HG02870 (cell line): ENCODE results near the gene MGAM2.

Source experiments
- ATAC-seq: cut with Tn5 transposase; IDR thresholded peaks from one replicate; pipeline ENCODE4 v1.9.1; 2021; ENCODE audit warnings: mild to moderate bottlenecking, moderate library complexity; ENCODE audit not compliant: unreplicated experiment

The MGAM2 gene

GRCh38 chr7:142114207-142114606 is 2.7 kb downstream of the MGAM2 start:
- ATAC-seq: no peak

DNA sequence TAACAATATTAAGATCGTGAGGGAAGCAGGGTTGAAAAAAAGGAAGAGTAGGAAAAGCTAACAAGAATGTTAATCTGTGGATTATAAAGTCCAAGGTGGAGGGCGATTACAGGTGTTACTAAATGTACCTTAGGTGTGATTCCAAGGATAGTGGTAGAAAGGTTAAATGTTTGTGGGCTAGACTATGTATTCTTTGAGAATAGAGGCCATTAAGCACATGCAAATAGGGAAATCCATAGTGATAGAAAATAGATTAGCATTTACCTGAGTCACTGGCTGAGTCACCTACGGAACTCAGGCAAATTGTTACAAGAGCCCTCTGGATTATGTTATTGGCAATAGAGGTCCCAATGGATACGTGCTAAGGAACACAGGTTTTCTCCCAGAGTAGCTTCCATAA is 9.0 kb downstream of the MGAM2 start:
- no peak for ATAC-seq

GRCh38 chr7:142123184-142123583 is 11.7 kb downstream of the MGAM2 start:
- no peak for ATAC-seq

DNA sequence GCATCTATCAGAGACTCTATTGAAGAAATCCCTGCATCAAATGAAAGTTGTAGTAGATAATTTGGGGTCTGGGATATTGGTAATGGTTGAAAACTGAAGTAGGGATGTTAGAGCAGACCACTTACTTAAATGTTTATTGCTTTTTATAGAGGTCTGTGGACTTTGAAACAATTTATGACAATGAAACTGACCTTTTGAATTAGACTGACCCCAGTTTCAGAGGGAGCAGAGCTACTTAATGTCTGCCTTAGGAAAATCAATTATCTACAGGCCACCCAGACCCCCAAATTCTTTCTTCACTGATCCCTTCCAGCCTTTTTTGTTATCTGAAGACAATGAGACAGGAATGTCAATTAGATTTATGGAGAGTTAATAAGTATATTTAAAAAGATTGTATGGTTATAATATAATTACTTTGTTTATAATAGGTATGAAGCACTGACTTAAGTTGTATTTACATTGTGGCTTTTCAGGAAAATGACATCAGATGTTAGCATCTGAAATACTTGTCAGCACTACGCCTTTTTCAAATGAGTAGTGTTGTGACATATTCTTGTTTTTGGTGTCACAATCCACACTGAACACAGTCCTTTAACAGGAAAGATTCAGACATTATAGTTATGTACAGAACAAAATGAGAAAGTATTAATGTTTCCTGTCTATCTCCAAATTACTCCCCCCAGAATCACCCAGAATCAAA is 13.9 kb downstream of the MGAM2 start:
- no peak for ATAC-seq

DNA sequence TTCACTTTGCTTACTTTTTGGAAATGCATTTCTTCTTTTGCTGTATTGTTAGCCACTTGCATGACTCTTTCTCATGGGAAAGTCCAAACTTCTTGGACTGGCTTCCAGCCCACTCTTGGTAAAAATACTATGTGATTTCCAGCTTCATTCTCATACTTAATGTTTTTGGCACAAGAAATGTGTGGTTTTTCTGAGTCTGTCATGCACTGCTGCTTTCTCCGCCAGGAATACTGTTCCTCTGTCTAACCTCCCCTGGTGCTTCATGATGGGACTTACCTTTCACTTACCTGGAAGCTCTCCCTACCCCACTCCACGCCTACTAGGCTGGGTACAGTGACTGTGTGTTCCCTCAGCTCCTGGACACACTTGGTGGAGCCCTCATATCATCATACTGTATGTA is 18.7 kb downstream of the MGAM2 start:
- ATAC-seq: no peak

GRCh38 chr7:142131439-142132185 is 20.1 kb downstream of the MGAM2 start:
- no peak for ATAC-seq

GRCh38 chr7:142133731-142134148 is 22.2 kb downstream of the MGAM2 start:
- ATAC-seq: no peak

DNA sequence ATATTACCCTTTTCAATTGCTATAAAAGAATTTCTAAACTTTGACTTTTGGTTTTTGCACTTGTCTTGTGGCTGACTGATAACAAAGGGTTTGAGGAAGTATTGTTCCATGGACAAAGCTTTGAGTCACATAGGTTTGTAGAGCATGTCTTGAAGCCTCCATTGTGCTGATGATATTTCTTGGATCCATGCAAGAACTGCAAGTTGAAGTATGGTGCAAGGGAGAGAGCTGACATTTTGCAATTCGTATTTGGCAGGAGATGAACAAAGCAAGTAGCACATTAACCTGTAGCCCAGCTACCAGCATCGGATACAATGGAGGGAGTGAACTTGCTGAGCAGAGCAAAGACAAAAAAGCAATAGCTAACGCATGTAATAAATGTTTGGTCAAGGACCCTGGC is 23.4 kb downstream of the MGAM2 start:
- no peak for ATAC-seq

GRCh38 chr7:142138996-142139395 is 27.5 kb downstream of the MGAM2 start:
- no peak for ATAC-seq

- ATAC-seq: no peak
Observed at GRCh38 chr7:142139597-142140400, 28.3 kb downstream of the MGAM2 start.

GRCh38 chr7:142140401-142140959 is 29.0 kb downstream of the MGAM2 start:
- no peak for ATAC-seq

GRCh38 chr7:142142702-142143101 is 31.2 kb downstream of the MGAM2 start:
- no peak for ATAC-seq

- ATAC-seq: no peak
Observed at GRCh38 chr7:142146124-142146523, 34.6 kb downstream of the MGAM2 start.

DNA sequence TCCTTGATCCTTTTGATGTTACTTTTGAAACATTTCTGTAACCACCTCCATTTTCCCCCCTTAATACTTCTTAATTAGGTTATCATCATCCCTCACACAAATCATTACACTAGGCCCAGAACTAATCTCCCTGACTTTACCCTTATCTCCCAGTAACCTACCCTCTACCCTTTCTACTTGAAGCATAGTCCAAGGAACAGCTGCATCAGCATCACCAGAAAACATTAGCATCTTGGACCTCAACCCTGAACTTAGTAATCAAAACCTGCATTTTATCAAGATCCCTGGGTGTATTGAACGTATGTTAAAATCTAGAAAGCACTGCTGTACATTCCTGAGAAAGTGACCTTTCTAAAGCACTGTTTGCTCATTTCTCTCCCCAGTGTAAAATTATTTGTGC is 38.8 kb downstream of the MGAM2 start:
- ATAC-seq: no peak

- ATAC-seq: no peak
Observed at GRCh38 chr7:142150869-142151268, 39.4 kb downstream of the MGAM2 start.

GRCh38 chr7:142152076-142152475 is 40.6 kb downstream of the MGAM2 start:
- ATAC-seq: no peak

- no peak for ATAC-seq
Observed at GRCh38 chr7:142153400-142153799, 41.9 kb downstream of the MGAM2 start.

GRCh38 chr7:142158736-142159496 is 47.4 kb downstream of the MGAM2 start:
- ATAC-seq: no peak

DNA sequence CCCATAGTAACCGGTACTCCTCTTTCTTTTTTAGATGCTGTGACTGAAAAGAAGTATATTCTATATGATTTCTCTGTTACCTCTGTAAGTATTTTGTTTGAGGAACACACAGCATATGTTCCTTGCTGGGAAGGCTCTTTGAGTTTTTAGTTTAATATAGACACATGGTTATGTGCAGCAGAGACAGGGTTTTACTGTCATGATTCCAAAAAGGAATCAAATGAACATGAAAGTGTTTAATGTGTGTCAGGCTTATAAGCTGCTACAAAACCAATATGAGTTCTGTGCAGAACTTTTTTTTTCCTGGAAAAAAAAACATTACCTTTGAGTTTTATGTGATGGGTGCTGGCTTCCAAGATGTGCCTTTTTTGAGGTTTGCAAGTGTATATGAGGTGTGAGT is 50.4 kb downstream of the MGAM2 start:
- no peak for ATAC-seq

- no peak for ATAC-seq
Observed at GRCh38 chr7:142168746-142169145, 57.2 kb downstream of the MGAM2 start.

- ATAC-seq: no peak
Observed at GRCh38 chr7:142172932-142173331, 61.4 kb downstream of the MGAM2 start.
